ENCODE results near the gene CEP170B.

GRCh38 chr14:104897330-104898194, 32.5 kb downstream of the CEP170B start:
- TF ChIP-seq CTCF (IDR thresholded peaks at IDR 0.05; ENCODE audit: insufficient read depth, low read depth, low read length) (no peak), EZH2 (IDR thresholded peaks at IDR 0.05; ENCODE audit: insufficient read depth, low read length) (no peak)

Data from astrocyte (in vitro differentiated cells and primary cell).